ENCODE results near the gene PATJ. TPM values are rescaled to one million over a fixed set of nuclear protein-coding genes. Genes with fewer than 3 reads are reported as not detected.

Gene PATJ
- total RNA-seq, 1 experiment from 2014 or later = 48.8 TPM

DNA sequence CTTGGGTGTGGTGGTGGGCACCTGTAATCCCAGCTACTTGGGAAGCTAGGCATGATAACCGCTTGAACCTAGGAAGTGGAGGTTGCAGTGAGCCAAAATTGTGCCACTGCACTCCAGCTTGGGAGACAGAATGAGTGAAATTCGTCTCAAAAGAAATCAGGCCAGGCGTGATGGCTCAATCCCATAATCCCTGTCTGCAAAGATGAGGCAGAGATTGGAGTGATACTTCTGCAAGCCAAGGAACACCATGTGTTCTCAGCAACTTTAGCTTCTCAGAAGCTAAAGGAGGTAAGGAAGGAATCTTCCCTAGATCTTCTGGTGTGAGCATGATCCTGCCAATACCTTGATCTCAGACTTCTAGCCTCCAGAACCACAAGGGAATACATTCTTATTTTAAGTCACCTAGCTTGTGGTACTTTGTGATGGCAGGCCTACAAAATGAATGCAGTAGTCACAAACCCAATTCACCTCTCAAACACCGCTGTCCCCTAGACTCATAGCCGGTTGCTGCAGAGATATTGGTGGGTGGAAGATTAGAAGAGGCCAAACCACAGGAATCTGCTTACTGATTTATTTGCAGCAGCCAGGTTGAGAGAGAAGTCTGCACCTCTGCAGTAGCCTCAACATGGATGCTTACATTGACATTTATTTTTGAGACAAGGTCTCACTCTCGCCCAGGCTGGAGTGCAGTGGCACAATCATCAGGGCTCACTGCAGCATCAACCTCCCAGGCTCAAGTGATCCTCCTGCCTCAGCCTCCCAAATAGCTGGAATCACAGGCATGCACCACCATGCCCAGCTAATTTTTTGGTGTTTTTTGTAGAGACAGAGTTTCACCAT, 471.0 kb downstream of the PATJ start:
- Histone ChIP-seq H3K9ac (ENCODE audit: low read length) (no peak overlapping the region), H3K79me2 (ENCODE audit: insufficient read depth, low read length) (no peaks in the 10 kb centered on the region), H3K9me2 (ENCODE audit: insufficient read depth) (no peaks in the 10 kb centered on the region), H2AFZ (ENCODE audit: low read depth, low read length, poor library complexity, severe bottlenecking) (no peak overlapping the region), H3K36me3 (ENCODE audit: control insufficient read depth in 1 of 2, insufficient read depth in 2 of 2, low read length in 2 of 2) (no peaks in the 10 kb centered on the region), H3K4me1 (ENCODE audit: control insufficient read depth in 1 of 2, insufficient read depth in 2 of 2, low read length in 2 of 2) (peaks cover 0 to 6% of the 10 kb centered on the region in 2 experiments; a peak in 2 of 4 replicates), H4K20me1 (ENCODE audit: insufficient read depth) (no peaks in the 10 kb centered on the region), H3K27me3 (ENCODE audit: insufficient read depth, low read length) (no peaks in the 10 kb centered on the region), H3K4me3 (replicated peaks in 1 of 2; ENCODE audit: low read depth in 1 of 2, low read length in 2 of 2) (no peak overlapping the region), H3K9me3 (ENCODE audit: control insufficient read depth in 1 of 2, insufficient read depth in 1 of 2, low read depth in 1 of 2, low read length in 2 of 2) (peaks cover 4 to 16% of the 10 kb centered on the region in 2 experiments; a peak in 3 of 4 replicates), H3K4me2 (ENCODE audit: low read length) (no peak overlapping the region), H3K27ac (ENCODE audit: low read depth, low read length) (no peak overlapping the region)
- TF ChIP-seq EZH2 (IDR thresholded peaks at IDR 0.05) = no peak
- TF ChIP-seq POLR2A (IDR thresholded peaks at IDR 0.05; ENCODE audit: borderline replicate concordance, extremely low read depth, insufficient read depth, insufficient read length) = no peak
- no peak for TF ChIP-seq YY1 (IDR thresholded peaks at IDR 0.05; ENCODE audit: extremely low read depth, insufficient replicate concordance, low read depth, low read length)
- no peak for TF ChIP-seq POLR2AphosphoS5 (IDR thresholded peaks at IDR 0.05; ENCODE audit: low read depth, low read length)
- TF ChIP-seq CEBPB (IDR thresholded peaks at IDR 0.05; ENCODE audit: low read depth) = no peak
- no peak for TF ChIP-seq ZNF274 (IDR thresholded peaks at IDR 0.05; ENCODE audit: low read depth, low read length)
- no peak for TF ChIP-seq EGR1 (IDR thresholded peaks at IDR 0.05; ENCODE audit: low read depth)
- no peak for TF ChIP-seq EZH2phosphoT487 (IDR thresholded peaks at IDR 0.05; ENCODE audit: borderline replicate concordance)
- TF ChIP-seq, protein P1, sequence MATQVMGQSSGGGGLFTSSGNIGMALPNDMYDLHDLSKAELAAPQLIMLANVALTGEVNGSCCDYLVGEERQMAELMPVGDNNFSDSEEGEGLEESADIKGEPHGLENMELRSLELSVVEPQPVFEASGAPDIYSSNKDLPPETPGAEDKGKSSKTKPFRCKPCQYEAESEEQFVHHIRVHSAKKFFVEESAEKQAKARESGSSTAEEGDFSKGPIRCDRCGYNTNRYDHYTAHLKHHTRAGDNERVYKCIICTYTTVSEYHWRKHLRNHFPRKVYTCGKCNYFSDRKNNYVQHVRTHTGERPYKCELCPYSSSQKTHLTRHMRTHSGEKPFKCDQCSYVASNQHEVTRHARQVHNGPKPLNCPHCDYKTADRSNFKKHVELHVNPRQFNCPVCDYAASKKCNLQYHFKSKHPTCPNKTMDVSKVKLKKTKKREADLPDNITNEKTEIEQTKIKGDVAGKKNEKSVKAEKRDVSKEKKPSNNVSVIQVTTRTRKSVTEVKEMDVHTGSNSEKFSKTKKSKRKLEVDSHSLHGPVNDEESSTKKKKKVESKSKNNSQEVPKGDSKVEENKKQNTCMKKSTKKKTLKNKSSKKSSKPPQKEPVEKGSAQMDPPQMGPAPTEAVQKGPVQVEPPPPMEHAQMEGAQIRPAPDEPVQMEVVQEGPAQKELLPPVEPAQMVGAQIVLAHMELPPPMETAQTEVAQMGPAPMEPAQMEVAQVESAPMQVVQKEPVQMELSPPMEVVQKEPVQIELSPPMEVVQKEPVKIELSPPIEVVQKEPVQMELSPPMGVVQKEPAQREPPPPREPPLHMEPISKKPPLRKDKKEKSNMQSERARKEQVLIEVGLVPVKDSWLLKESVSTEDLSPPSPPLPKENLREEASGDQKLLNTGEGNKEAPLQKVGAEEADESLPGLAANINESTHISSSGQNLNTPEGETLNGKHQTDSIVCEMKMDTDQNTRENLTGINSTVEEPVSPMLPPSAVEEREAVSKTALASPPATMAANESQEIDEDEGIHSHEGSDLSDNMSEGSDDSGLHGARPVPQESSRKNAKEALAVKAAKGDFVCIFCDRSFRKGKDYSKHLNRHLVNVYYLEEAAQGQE (IDR thresholded peaks at IDR 0.05; ENCODE audit: low read depth) = no peak
- TF ChIP-seq CBX3 (IDR thresholded peaks at IDR 0.05; ENCODE audit: low read depth) = no peak
- TF ChIP-seq, protein P2, sequence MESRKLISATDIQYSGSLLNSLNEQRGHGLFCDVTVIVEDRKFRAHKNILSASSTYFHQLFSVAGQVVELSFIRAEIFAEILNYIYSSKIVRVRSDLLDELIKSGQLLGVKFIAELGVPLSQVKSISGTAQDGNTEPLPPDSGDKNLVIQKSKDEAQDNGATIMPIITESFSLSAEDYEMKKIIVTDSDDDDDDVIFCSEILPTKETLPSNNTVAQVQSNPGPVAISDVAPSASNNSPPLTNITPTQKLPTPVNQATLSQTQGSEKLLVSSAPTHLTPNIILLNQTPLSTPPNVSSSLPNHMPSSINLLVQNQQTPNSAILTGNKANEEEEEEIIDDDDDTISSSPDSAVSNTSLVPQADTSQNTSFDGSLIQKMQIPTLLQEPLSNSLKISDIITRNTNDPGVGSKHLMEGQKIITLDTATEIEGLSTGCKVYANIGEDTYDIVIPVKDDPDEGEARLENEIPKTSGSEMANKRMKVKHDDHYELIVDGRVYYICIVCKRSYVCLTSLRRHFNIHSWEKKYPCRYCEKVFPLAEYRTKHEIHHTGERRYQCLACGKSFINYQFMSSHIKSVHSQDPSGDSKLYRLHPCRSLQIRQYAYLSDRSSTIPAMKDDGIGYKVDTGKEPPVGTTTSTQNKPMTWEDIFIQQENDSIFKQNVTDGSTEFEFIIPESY (IDR thresholded peaks at IDR 0.05; ENCODE audit: extremely low read depth, insufficient replicate concordance, low read length) = no peak
- TF ChIP-seq ZFX (IDR thresholded peaks at IDR 0.05) = no peak
- TF ChIP-seq, protein P3, sequence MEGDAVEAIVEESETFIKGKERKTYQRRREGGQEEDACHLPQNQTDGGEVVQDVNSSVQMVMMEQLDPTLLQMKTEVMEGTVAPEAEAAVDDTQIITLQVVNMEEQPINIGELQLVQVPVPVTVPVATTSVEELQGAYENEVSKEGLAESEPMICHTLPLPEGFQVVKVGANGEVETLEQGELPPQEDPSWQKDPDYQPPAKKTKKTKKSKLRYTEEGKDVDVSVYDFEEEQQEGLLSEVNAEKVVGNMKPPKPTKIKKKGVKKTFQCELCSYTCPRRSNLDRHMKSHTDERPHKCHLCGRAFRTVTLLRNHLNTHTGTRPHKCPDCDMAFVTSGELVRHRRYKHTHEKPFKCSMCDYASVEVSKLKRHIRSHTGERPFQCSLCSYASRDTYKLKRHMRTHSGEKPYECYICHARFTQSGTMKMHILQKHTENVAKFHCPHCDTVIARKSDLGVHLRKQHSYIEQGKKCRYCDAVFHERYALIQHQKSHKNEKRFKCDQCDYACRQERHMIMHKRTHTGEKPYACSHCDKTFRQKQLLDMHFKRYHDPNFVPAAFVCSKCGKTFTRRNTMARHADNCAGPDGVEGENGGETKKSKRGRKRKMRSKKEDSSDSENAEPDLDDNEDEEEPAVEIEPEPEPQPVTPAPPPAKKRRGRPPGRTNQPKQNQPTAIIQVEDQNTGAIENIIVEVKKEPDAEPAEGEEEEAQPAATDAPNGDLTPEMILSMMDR (IDR thresholded peaks at IDR 0.05 in 2 of 3, conservative IDR thresholded peaks at IDR 0.05 in 1 of 3; ENCODE audit: borderline replicate concordance in 1 of 3, insufficient read depth in 1 of 3, low read depth in 2 of 3, low read length in 2 of 3) = no peak
- TF ChIP-seq SIN3A (IDR thresholded peaks at IDR 0.05; ENCODE audit: low read depth) = no peak
- no peak for TF ChIP-seq RAD21 (IDR thresholded peaks at IDR 0.05; ENCODE audit: low read depth)
- TF ChIP-seq, protein P4, sequence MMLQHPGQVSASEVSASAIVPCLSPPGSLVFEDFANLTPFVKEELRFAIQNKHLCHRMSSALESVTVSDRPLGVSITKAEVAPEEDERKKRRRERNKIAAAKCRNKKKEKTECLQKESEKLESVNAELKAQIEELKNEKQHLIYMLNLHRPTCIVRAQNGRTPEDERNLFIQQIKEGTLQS (IDR thresholded peaks at IDR 0.05) = no peak
- no peak for TF ChIP-seq SP1 (IDR thresholded peaks at IDR 0.05; ENCODE audit: low read depth)
- TF ChIP-seq, protein P5, sequence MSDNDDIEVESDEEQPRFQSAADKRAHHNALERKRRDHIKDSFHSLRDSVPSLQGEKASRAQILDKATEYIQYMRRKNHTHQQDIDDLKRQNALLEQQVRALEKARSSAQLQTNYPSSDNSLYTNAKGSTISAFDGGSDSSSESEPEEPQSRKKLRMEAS (IDR thresholded peaks at IDR 0.05) = no peak
- no peak for TF ChIP-seq SRF (IDR thresholded peaks at IDR 0.05; ENCODE audit: low read depth)
- no peak for TF ChIP-seq FOSL1 (IDR thresholded peaks at IDR 0.05; ENCODE audit: low read depth)
- DNase-seq (ENCODE audit: low read depth, low spot score) (no peak), ATAC-seq (no peak)
- CTCF ChIA-PET = no interaction called here
- intact Hi-C loops (cut with micrococcal nuclease) = no loop called here
- POLR2A ChIA-PET = no interaction called here
- no TSS peak for BruUV-seq (replicated peaks)
- RAD21 ChIA-PET (ENCODE audit: low non-redundant PET in 1 of 2, low total read pairs in 2 of 2, uncharacterized antibody in 2 of 2, unreplicated experiment in 2 of 2) = no interaction called here
